C4-2B (cell line): ENCODE data around the gene MVB12B.

Source experiments
- CTCF ChIP-seq: fragments of 450-650 bp; conservative IDR thresholded peaks from 2 replicates; pipeline ENCODE4 v1.5.1; 2017; ENCODE audit warnings: mild to moderate bottlenecking
- ZFX ChIP-seq: fragments of 450-650 bp; IDR thresholded peaks from 2 replicates; pipeline ENCODE4 v1.6.1; 2017

GRCh38 chr9:126295516-126295915 lies 31.1 kb upstream of the MVB12B start:
- TF ChIP-seq CTCF: no peak
- TF ChIP-seq ZFX: no peak
